Type B pancreatic cell (in vitro differentiated cells): ENCODE results near the gene COL19A1. TPM values are rescaled to one million over a fixed set of nuclear protein-coding genes. Genes with fewer than 3 reads are reported as not detected.

Experiments
- DNase-seq: peaks from one replicate; pipeline ENCODE4 v3.0.0; 2021; ENCODE audit warnings: mixed read lengths; ENCODE audit not compliant: unreplicated experiment; ENCODE audit errors: extremely low spot score
- H3K27ac Mint-ChIP-seq: 2 replicates; pipeline ENCODE4 v1.8.0; 2021; ENCODE audit warnings: mild to moderate bottlenecking, mixed read lengths
- H3K27me3 Mint-ChIP-seq: 2 replicates; pipeline ENCODE4 v1.8.0; 2021; ENCODE audit warnings: mixed read lengths
- H3K36me3 Mint-ChIP-seq: 2 replicates; pipeline ENCODE4 v1.8.0; 2021; ENCODE audit warnings: mixed read lengths
- H3K4me1 Mint-ChIP-seq: one replicate; pipeline ENCODE4 v1.8.0; 2021; ENCODE audit warnings: mixed read lengths; ENCODE audit not compliant: unreplicated experiment
- H3K4me3 Mint-ChIP-seq: 2 replicates; pipeline ENCODE4 v1.8.0; 2021; ENCODE audit warnings: mild to moderate bottlenecking, mixed read lengths
- H3K9me3 Mint-ChIP-seq: 2 replicates; pipeline ENCODE4 v1.8.0; 2021; ENCODE audit warnings: mixed read lengths
- CTCF ChIP-seq: fragments of 200-600 bp; sonication (generic); conservative IDR thresholded peaks from 2 replicates; pipeline ENCODE4 v1.5.0; 2021; ENCODE audit warnings: antibody characterized with exemption, mild to moderate bottlenecking
- total RNA-seq: library from RNA; stranded (reverse); gene quantifications from 2 replicates; pipeline ENCODE4 v1.2.1, GENCODE V29; 2021; ENCODE audit warnings: low replicate concordance

Gene COL19A1
- total RNA-seq, 1 donor from 2014 or later, result 1.6 TPM

DNA sequence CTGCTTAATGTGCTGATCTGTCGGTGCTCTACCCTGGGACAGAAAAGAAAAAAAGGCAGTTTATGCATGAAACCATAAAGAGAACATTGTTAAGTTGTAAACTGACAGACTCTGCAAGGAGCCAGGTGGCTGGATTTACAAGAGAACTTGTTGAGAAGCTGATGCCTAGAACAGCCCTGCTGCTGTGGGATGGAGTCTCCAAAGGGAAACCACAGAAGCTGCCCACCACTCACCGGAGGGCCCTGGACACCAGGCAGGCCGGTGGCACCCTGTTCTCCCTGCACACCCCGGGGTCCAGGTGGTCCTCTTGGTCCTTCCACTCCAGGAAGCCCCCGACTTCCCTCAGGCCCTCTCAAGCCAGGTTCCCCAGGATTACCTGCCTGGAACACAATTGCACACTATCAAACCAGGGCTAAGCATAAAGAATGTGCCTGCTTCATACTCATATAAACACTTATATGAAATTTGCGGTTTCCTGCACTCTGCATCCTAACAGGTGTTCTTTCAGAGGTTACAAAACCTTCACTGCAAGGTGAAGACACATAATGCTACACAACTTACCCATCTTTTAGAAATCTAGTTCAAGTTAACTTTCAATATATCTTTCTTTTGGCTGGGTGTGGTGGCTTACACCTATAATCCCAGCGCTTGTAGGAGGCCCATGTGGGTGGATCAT is 368.3 kb downstream of the COL19A1 start:
- Mint-ChIP-seq H3K9me3 (no peaks in the 10 kb centered on the region), H3K4me3 (no peak overlapping the region), H3K27ac (no peak overlapping the region), H3K27me3 (no peaks in the 10 kb centered on the region), H3K4me1 (no peaks in the 10 kb centered on the region), H3K36me3 (no peaks in the 10 kb centered on the region)
- no peak for DNase-seq
- no peak for TF ChIP-seq CTCF

GRCh38 chr6:70236343-70236742 is 370.0 kb downstream of the COL19A1 start:
- Mint-ChIP-seq H3K9me3 (no peaks in the 10 kb centered on the region), H3K27me3 (no peaks in the 10 kb centered on the region), H3K4me1 (no peaks in the 10 kb centered on the region), H3K36me3 (no peaks in the 10 kb centered on the region), H3K4me3 (no peak overlapping the region), H3K27ac (no peak overlapping the region)
- DNase-seq, result no peak
- TF ChIP-seq CTCF, result no peak

DNA sequence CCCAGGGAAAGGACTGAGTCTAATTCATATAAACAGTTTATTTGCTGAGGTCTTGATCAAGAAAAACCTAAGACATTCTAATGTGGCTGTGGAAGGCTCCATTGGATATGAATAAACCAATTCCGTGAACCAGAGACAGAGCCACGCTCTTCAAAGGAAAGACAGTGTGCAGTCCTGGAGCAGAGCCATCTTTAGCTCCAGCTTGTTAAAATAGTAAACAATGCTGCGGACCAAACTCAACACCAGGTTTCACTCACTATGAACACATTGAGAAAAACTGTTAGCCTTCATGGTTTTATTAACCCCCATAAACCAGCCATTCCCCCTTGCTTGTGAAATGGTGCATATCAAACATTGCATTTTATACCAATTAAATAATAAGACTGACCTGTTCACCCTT is 374.7 kb downstream of the COL19A1 start:
- Mint-ChIP-seq H3K4me1 (peaks cover 7% of the 10 kb centered on the region), H3K27ac (no peak overlapping the region), H3K4me3 (no peak overlapping the region), H3K9me3 (no peaks in the 10 kb centered on the region), H3K36me3 (no peaks in the 10 kb centered on the region), H3K27me3 (no peaks in the 10 kb centered on the region)
- no peak for TF ChIP-seq CTCF
- no peak for DNase-seq

- peaks cover 7% of the 10 kb centered on the region for H3K4me1 Mint-ChIP-seq
- no peaks in the 10 kb centered on the region for H3K9me3 Mint-ChIP-seq
- H3K4me3 Mint-ChIP-seq, result no peak overlapping the region
- no peaks in the 10 kb centered on the region for H3K36me3 Mint-ChIP-seq
- TF ChIP-seq CTCF, result no peak
- no peak for DNase-seq
- H3K27ac Mint-ChIP-seq, result no peak overlapping the region
- no peaks in the 10 kb centered on the region for H3K27me3 Mint-ChIP-seq
Measured at GRCh38 chr6:70241991-70242420, 375.6 kb downstream of the COL19A1 start.

DNA sequence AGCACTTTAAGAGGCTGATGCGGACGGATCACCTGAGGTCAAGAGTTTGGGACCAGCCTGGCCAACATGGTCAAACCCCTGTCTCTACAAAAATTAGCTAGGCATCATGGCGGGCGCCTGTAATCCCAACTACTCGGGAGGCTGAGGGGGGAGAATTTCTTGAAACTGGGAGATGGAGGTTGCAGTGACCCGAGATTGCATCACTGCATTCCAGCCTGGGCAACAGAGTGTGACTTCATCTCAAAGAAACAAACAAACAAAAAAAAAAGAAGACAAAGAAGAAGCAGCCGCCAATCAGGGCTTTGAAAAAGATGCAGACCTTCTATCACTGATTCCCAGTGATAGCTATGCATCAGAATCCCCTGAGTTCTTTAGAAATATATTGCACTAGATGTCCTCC is 379.8 kb downstream of the COL19A1 start:
- Mint-ChIP-seq H3K4me3 (no peak overlapping the region), H3K27ac (no peak overlapping the region), H3K27me3 (no peaks in the 10 kb centered on the region), H3K36me3 (no peaks in the 10 kb centered on the region), H3K9me3 (no peaks in the 10 kb centered on the region), H3K4me1 (peaks cover 7% of the 10 kb centered on the region)
- no peak for DNase-seq
- TF ChIP-seq CTCF, result no peak

GRCh38 chr6:70252604-70253003 is 386.2 kb downstream of the COL19A1 start:
- no peak for DNase-seq
- TF ChIP-seq CTCF, result no peak
- Mint-ChIP-seq H3K27ac (no peak overlapping the region), H3K27me3 (no peaks in the 10 kb centered on the region), H3K9me3 (no peaks in the 10 kb centered on the region), H3K4me3 (no peak overlapping the region), H3K36me3 (no peaks in the 10 kb centered on the region), H3K4me1 (no peaks in the 10 kb centered on the region)
